Smooth muscle cell (in vitro differentiated cells): ENCODE data around the gene NOD1. TPM values are rescaled to one million over a fixed set of nuclear protein-coding genes. Genes with fewer than 3 reads are reported as not detected.

Experiments used
- DNase-seq: peaks from one replicate; lab custom pipeline; 2025; ENCODE audit not compliant: unreplicated experiment; lab: John Stamatoyannopoulos, UW
- H2AFZ ChIP-seq: fragments of 200-600 bp; sonication (generic); 2 replicates; pipeline ENCODE4 v1.6.0; 2016; ENCODE audit warnings: antibody characterized with exemption, low read depth, mild to moderate bottlenecking
- H3F3A ChIP-seq: fragments of 200-600 bp; sonication (generic); 2 replicates; pipeline ENCODE4 v1.6.0; 2017; ENCODE audit warnings: antibody characterized with exemption, low read depth
- H3K27ac ChIP-seq: fragments of 200-600 bp; sonication (generic); 2 replicates; pipeline ENCODE4 v1.5.1; 2016; ENCODE audit warnings: low read depth, mild to moderate bottlenecking
- H3K27me3 ChIP-seq: fragments of 200-600 bp; sonication (generic); 2 replicates; pipeline ENCODE4 v1.6.1; 2016; ENCODE audit warnings: low read depth, mild to moderate bottlenecking
- H3K36me3 ChIP-seq: fragments of 200-600 bp; sonication (generic); 2 replicates; pipeline ENCODE4 v1.5.1; 2016; ENCODE audit warnings: low read depth
- H3K4me1 ChIP-seq: fragments of 200-600 bp; sonication (generic); 2 replicates; pipeline ENCODE4 v1.5.1; 2016; ENCODE audit warnings: low read depth
- H3K4me2 ChIP-seq: fragments of 200-600 bp; sonication (generic); 2 replicates; pipeline ENCODE4 v1.6.0; 2016; ENCODE audit warnings: mild to moderate bottlenecking
- H3K4me3 ChIP-seq: fragments of 200-600 bp; sonication (generic); 2 replicates; pipeline ENCODE4 v1.5.1; 2016; ENCODE audit warnings: mild to moderate bottlenecking
- H3K79me2 ChIP-seq: fragments of 200-600 bp; sonication (generic); 2 replicates; pipeline ENCODE4 v1.6.0; 2016; ENCODE audit warnings: low read depth, mild to moderate bottlenecking
- H3K9ac ChIP-seq: fragments of 200-600 bp; sonication (generic); 2 replicates; pipeline ENCODE4 v1.6.0; 2016; ENCODE audit warnings: low read depth
- H3K9me3 ChIP-seq: fragments of 200-600 bp; sonication (generic); replicated peaks from 2 replicates; pipeline ENCODE4 v1.5.1; 2016; ENCODE audit warnings: low read depth
- H4K20me1 ChIP-seq: fragments of 200-600 bp; sonication (generic); 2 replicates; pipeline ENCODE4 v1.6.0; 2016; ENCODE audit warnings: low read depth
- WGBS: methylation state at CpG from one replicate; pipeline ENCODE4 v1.1.7; 2016; ENCODE audit warnings: low lambda C conversion rate; 5-methylcytosine and 5-hydroxymethylcytosine counted together
- polyA plus RNA-seq: library from polyadenylated mRNA; unstranded; fragments of >200 nt; fragmentation: Nextera tagmentation; extraction: Ambion mirVana; gene quantifications from 2 replicates; pipeline ENCODE4 v1.2.1, GENCODE V29; 2016
- total RNA-seq: library from RNA; depleted of rRNA; stranded (reverse); fragments of >200 nt; gene quantifications from 2 replicates; pipeline ENCODE4 v1.2.3, GENCODE V29; 2014
- TF ChIP-seq, protein P1 (sequence below): fragments of 200-600 bp; sonication (generic); IDR thresholded peaks from 2 replicates; pipeline ENCODE4 v1.5.1; 2017; ENCODE audit warnings: borderline replicate concordance, mild to moderate bottlenecking, antibody characterized with exemption; ENCODE audit not compliant: insufficient read depth, poor library complexity, severe bottlenecking

NOD1 gene
- total and polyA plus RNA-seq, 2 experiments from 2014 or later = 8.6 to 10.5 TPM

DNA sequence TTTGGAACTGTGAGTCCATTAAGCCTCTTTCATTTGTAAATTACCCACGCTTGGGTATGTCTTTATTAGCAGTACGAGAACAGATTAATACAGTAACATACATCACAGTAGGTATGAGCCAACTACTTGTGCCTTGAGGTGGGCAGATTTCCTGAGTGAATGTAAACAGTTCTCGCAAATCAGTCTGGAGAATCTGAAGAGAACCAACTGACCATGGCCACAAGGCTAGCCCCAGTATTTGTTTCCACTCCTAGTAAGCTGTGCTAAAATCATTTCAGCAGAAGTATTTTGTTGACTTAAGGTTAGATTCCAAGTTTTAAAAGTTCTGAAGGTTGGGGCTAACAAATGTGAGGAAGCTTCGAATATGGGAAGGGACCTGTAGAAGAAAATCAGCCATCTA, 82.9 kb downstream of the NOD1 start:
- H3K27me3 ChIP-seq = no peaks in the 10 kb centered on the region
- DNase-seq = no peak
- no peaks in the 10 kb centered on the region for H3K9me3 ChIP-seq
- H3K79me2 ChIP-seq = no peaks in the 10 kb centered on the region
- TF ChIP-seq, protein P1, sequence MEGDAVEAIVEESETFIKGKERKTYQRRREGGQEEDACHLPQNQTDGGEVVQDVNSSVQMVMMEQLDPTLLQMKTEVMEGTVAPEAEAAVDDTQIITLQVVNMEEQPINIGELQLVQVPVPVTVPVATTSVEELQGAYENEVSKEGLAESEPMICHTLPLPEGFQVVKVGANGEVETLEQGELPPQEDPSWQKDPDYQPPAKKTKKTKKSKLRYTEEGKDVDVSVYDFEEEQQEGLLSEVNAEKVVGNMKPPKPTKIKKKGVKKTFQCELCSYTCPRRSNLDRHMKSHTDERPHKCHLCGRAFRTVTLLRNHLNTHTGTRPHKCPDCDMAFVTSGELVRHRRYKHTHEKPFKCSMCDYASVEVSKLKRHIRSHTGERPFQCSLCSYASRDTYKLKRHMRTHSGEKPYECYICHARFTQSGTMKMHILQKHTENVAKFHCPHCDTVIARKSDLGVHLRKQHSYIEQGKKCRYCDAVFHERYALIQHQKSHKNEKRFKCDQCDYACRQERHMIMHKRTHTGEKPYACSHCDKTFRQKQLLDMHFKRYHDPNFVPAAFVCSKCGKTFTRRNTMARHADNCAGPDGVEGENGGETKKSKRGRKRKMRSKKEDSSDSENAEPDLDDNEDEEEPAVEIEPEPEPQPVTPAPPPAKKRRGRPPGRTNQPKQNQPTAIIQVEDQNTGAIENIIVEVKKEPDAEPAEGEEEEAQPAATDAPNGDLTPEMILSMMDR = no peak
- H2AFZ ChIP-seq = no peak overlapping the region
- H4K20me1 ChIP-seq = no peaks in the 10 kb centered on the region
- no peak overlapping the region for H3K27ac ChIP-seq
- H3F3A ChIP-seq = peaks cover 7% of the 10 kb centered on the region
- no peak overlapping the region for H3K4me2 ChIP-seq
- H3K4me1 ChIP-seq = no peaks in the 10 kb centered on the region
- H3K36me3 ChIP-seq = no peaks in the 10 kb centered on the region
- no peak overlapping the region for H3K9ac ChIP-seq
- 86% methylated on average over 4 of the region's 4 CpGs for WGBS
- H3K4me3 ChIP-seq = no peak overlapping the region

DNA sequence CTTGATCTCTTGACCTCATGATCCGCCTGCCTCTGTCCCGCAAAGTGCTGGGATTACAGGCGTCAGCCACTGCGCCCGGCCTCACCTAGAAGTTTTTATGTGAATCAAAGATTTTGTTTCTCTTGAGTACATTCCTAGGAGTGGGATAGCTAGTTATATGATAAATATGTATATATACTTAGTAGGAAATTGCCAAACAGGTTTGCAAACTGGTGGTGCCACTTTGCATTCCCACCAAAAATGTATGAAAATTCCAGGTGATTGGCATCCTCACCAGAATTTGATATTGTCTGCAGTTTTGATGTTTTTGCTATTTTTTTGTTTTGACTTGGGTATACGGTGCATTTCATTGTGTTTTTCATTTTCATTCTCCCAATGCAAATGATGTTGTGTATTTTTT, 86.8 kb downstream of the NOD1 start:
- Histone ChIP-seq H3K36me3 (no peaks in the 10 kb centered on the region), H3K4me1 (no peaks in the 10 kb centered on the region), H3K79me2 (no peaks in the 10 kb centered on the region), H3K27ac (no peak overlapping the region), H2AFZ (no peak overlapping the region), H3K4me3 (no peak overlapping the region), H3K4me2 (no peak overlapping the region), H3K9me3 (no peaks in the 10 kb centered on the region), H4K20me1 (no peaks in the 10 kb centered on the region), H3F3A (peaks cover 8% of the 10 kb centered on the region), H3K9ac (no peak overlapping the region), H3K27me3 (no peaks in the 10 kb centered on the region)
- 92% methylated on average over 6 of the region's 6 CpGs for WGBS
- TF ChIP-seq, protein P1 = no peak
- DNase-seq = no peak

DNA sequence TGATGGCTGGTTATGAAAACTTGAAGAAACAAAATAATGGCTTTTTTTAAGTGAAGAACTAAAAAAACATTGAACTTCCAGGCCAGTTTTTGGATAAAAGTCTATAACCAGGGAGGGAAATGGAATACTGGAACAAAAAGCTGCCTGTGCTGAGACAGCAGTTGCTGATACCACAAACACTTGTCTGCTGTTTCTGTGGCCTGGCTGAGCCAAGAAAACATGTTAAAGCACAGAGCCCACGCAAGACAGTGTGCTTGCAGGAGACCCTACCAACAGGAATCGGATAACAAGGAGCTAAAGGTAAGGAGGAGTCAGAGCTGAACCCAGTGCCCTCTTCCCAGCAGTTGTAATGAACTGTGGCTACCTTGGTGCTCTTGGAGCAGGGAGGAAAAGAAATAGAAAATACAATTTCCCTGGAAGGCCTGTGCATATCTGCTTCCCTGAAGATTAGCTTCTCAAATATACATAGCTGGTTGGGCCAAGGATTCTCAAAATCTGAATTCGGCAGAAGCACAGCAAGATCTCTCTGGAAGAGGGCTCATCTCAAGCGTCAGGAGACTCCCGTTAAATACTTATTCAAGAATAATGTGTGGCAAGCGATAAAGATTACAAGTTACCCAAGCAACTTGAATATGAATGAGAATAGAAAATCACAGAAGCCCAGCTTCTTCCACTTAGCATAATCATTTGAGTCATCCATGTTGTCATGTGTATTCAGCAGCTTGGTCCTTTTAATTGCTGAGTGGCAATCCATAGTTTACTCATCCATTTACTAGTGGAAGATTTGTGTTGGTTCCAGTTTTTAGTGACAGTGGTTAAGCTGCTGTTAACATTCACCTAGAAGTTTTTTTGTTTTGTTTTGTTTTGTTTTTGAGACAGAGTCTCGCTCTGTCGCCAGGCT, 87.6 kb downstream of the NOD1 start:
- Histone ChIP-seq H3F3A (peaks cover 8% of the 10 kb centered on the region), H3K27ac (no peak overlapping the region), H3K4me3 (no peak overlapping the region), H3K79me2 (no peaks in the 10 kb centered on the region), H4K20me1 (no peaks in the 10 kb centered on the region), H3K9me3 (no peaks in the 10 kb centered on the region), H3K4me1 (no peaks in the 10 kb centered on the region), H2AFZ (no peak overlapping the region), H3K4me2 (no peak overlapping the region), H3K9ac (no peak overlapping the region), H3K36me3 (no peaks in the 10 kb centered on the region), H3K27me3 (no peaks in the 10 kb centered on the region)
- 69% methylated on average over 8 of the region's 8 CpGs for WGBS
- TF ChIP-seq, protein P1 = no peak
- no peak for DNase-seq

- Histone ChIP-seq H3K4me2 (no peak overlapping the region), H2AFZ (no peak overlapping the region), H3K4me1 (no peaks in the 10 kb centered on the region), H3K27me3 (no peaks in the 10 kb centered on the region), H3K4me3 (no peak overlapping the region), H3K9me3 (no peaks in the 10 kb centered on the region), H3K36me3 (no peaks in the 10 kb centered on the region), H3F3A (peaks cover 8% of the 10 kb centered on the region), H3K9ac (no peak overlapping the region), H4K20me1 (no peaks in the 10 kb centered on the region), H3K27ac (no peak overlapping the region), H3K79me2 (no peaks in the 10 kb centered on the region)
- 94% methylated on average over 3 of the region's 3 CpGs for WGBS
- TF ChIP-seq, protein P1 = no peak
- DNase-seq = no peak
Measured at GRCh38 chr7:30389791-30390190, 88.8 kb downstream of the NOD1 start.
